H1 (cell line): ENCODE data around the gene USPL1. TPM values are rescaled to one million over a fixed set of nuclear protein-coding genes. Genes with fewer than 3 reads are reported as not detected.

Experiments
- CTCF ChIA-PET: fragments of 300-600 bp; sonication (Branson Sonifier 250); formaldehyde crosslinking; loops from one replicate; lab custom pipeline; 2021; ENCODE audit not compliant: partially characterized antibody; lab: Charles Lee
- POLR2A ChIA-PET: fragments of 300-600 bp; sonication (Branson Sonifier 250); formaldehyde crosslinking; loops from one replicate; lab custom pipeline; 2021; ENCODE audit warnings: inconsistent platforms; ENCODE audit not compliant: partially characterized antibody; lab: Charles Lee
- DNase-seq, 2 experiments: peaks; one replicate each; pipeline versions ENCODE4 v3.0.0 to v3.0.0-alpha.2; 2010 to 2022; ENCODE audit warnings: low spot score in 2 of 2, low read depth in 1 of 2, mixed read lengths in 1 of 2
- FAIRE-seq: peaks from 2 replicates; lab custom pipeline; 2011; peaks lifted over from hg19 to GRCh38; lab: Jason Lieb, UNC
- H2AFZ ChIP-seq: 2 replicates; pipeline ENCODE4 v1.8.1; 2012; ENCODE audit warnings: low read length, inconsistent platforms
- H2AK5ac ChIP-seq: 2 replicates; pipeline ENCODE4 v1.6.1; 2013; ENCODE audit warnings: low read depth, low read length
- H2BK120ac ChIP-seq: replicated peaks from 2 replicates; pipeline ENCODE3; 2013; ENCODE audit warnings: low read depth, low read length, inconsistent platforms
- H2BK12ac ChIP-seq: 2 replicates; pipeline ENCODE4 v1.6.1; 2013; ENCODE audit warnings: low read depth, low read length
- H2BK15ac ChIP-seq: 2 replicates; pipeline ENCODE4 v1.6.1; 2013; ENCODE audit warnings: low read length
- H2BK20ac ChIP-seq: 2 replicates; pipeline ENCODE4 v1.6.1; 2013; ENCODE audit warnings: low read length
- H2BK5ac ChIP-seq: 2 replicates; pipeline ENCODE4 v1.6.1; 2013; ENCODE audit warnings: low read depth, low read length
- H3K14ac ChIP-seq: 2 replicates; pipeline ENCODE4 v1.6.1; 2013; ENCODE audit warnings: inconsistent platforms; ENCODE audit not compliant: insufficient read length
- H3K18ac ChIP-seq: 2 replicates; pipeline ENCODE4 v1.6.1; 2013; ENCODE audit warnings: low read length; ENCODE audit errors: extremely low read depth
- H3K23ac ChIP-seq: 2 replicates; pipeline ENCODE4 v1.6.1; 2013; ENCODE audit warnings: inconsistent platforms; ENCODE audit not compliant: insufficient read length
- H3K23me2 ChIP-seq: 2 replicates; pipeline ENCODE4 v1.6.1; 2013; ENCODE audit warnings: low read depth, low read length
- H3K27ac ChIP-seq: 2 replicates; pipeline ENCODE4 v1.6.1; 2011; ENCODE audit warnings: low read depth, low read length, inconsistent platforms
- H3K27me3 ChIP-seq, 4 experiments: replicated peaks in 1 of 4; 1 replicate in 1 of 4; 2 replicates in 3 of 4; pipeline versions ENCODE4 v1.6.1 to v1.8.1; 2011 to 2013; ENCODE audit warnings: low read length in 3 of 4, mild to moderate bottlenecking in 3 of 4, inconsistent platforms in 2 of 4, mixed read lengths in 2 of 4, moderate library complexity in 1 of 4; ENCODE audit not compliant: control insufficient read depth in 3 of 4, insufficient read depth in 3 of 4; ENCODE audit errors: extremely low read depth in 1 of 4
- H3K36me3 ChIP-seq, 4 experiments: 2 replicates each; pipeline versions ENCODE4 v1.6.1 to v1.8.1; 2011 to 2013; ENCODE audit warnings: mild to moderate bottlenecking in 4 of 4, low read length in 3 of 4, moderate library complexity in 2 of 4, control low read depth in 1 of 4, inconsistent platforms in 1 of 4; ENCODE audit not compliant: insufficient read depth in 4 of 4, control insufficient read depth in 2 of 4
- H3K4ac ChIP-seq: replicated peaks from 2 replicates; pipeline ENCODE3; 2013; ENCODE audit warnings: low read length, low read depth, mixed read lengths, inconsistent platforms; ENCODE audit not compliant: insufficient read length
- H3K4me1 ChIP-seq, 4 experiments: replicated peaks in 1 of 4; 1 replicate in 1 of 4; 2 replicates in 3 of 4; pipeline versions ENCODE4 v1.6.1 to v1.8.1; 2011 to 2013; ENCODE audit warnings: low read length in 3 of 4, inconsistent platforms in 2 of 4, mixed read lengths in 1 of 4; ENCODE audit not compliant: insufficient read depth in 4 of 4, control insufficient read depth in 3 of 4
- H3K4me2 ChIP-seq, 2 experiments: 2 replicates each; pipeline versions ENCODE4 v1.6.1 to v1.8.1; 2011 to 2013; ENCODE audit warnings: low read depth in 2 of 2, low read length in 2 of 2, control low read depth in 1 of 2, inconsistent platforms in 1 of 2, mild to moderate bottlenecking in 1 of 2; ENCODE audit not compliant: insufficient read depth in 1 of 2
- H3K4me3 ChIP-seq, 4 experiments: fragments of 200-600, 300-600 bp in 1 of 4; sonication (generic), shearing (Covaris generic), sonication (Bioruptor Twin) in 1 of 4; 2 replicates each; pipeline versions ENCODE4 v1.5.1 to v1.8.1; 2011 to 2016; ENCODE audit warnings: low read length in 4 of 4, low read depth in 3 of 4, control low read depth in 2 of 4, inconsistent platforms in 2 of 4, mild to moderate bottlenecking in 2 of 4, mixed read lengths in 1 of 4, moderate library complexity in 1 of 4; ENCODE audit not compliant: insufficient read depth in 2 of 4; ENCODE audit errors: extremely low read depth in 1 of 4
- H3K56ac ChIP-seq: replicated peaks from 2 replicates; pipeline ENCODE3; 2013; ENCODE audit warnings: low read depth, mild to moderate bottlenecking, mixed read lengths, low read length, inconsistent platforms; ENCODE audit not compliant: insufficient read length
- H3K79me1 ChIP-seq: 2 replicates; pipeline ENCODE4 v1.6.1; 2013; ENCODE audit warnings: low read depth, low read length, control low read depth
- H3K79me2 ChIP-seq, 2 experiments: 2 replicates each; pipeline versions ENCODE4 v1.6.1 to v1.8.1; 2012 to 2013; ENCODE audit warnings: low read length in 2 of 2, mild to moderate bottlenecking in 2 of 2, inconsistent platforms in 1 of 2; ENCODE audit not compliant: insufficient read depth in 2 of 2, control insufficient read depth in 1 of 2
- H3K9ac ChIP-seq, 4 experiments: replicated peaks in 1 of 4; 1 replicate in 1 of 4; 2 replicates in 3 of 4; pipeline versions ENCODE4 v1.6.1 to v1.8.1; 2011 to 2013; ENCODE audit warnings: low read depth in 3 of 4, low read length in 3 of 4, control low read depth in 2 of 4, mild to moderate bottlenecking in 2 of 4, moderate library complexity in 2 of 4, inconsistent platforms in 1 of 4; ENCODE audit errors: extremely low read depth in 1 of 4
- H3K9me3 ChIP-seq, 2 experiments: 2 replicates each; pipeline versions ENCODE4 v1.6.1 to v1.8.1; 2012 to 2013; ENCODE audit warnings: mild to moderate bottlenecking in 2 of 2, moderate library complexity in 2 of 2, control low read depth in 1 of 2, inconsistent platforms in 1 of 2, low read depth in 1 of 2, low read length in 1 of 2, mixed read lengths in 1 of 2; ENCODE audit not compliant: insufficient read depth in 2 of 2
- H4K20me1 ChIP-seq, 2 experiments: replicated peaks in 1 of 2; 2 replicates each; pipeline versions ENCODE3 to v1.8.1; 2011 to 2013; ENCODE audit warnings: inconsistent platforms in 2 of 2, low read length in 2 of 2, mild to moderate bottlenecking in 1 of 2; ENCODE audit not compliant: insufficient read depth in 2 of 2, control insufficient read depth in 1 of 2
- H4K5ac ChIP-seq: 2 replicates; pipeline ENCODE4 v1.6.1; 2013; ENCODE audit warnings: low read length, low read depth, mixed read lengths, inconsistent platforms; ENCODE audit not compliant: insufficient read length
- H4K8ac ChIP-seq: 2 replicates; pipeline ENCODE4 v1.8.0; 2013; ENCODE audit warnings: mild to moderate bottlenecking, moderate library complexity, low read length, inconsistent platforms; ENCODE audit not compliant: insufficient read depth; ENCODE audit errors: extremely low read depth
- H4K91ac ChIP-seq: replicated peaks from 2 replicates; pipeline ENCODE3; 2013; ENCODE audit warnings: low read length, mixed read lengths, inconsistent platforms; ENCODE audit not compliant: insufficient read length
- CTBP2 ChIP-seq: IDR thresholded peaks from 2 replicates; pipeline ENCODE4 v1.7.0; 2011; ENCODE audit warnings: borderline replicate concordance, mild to moderate bottlenecking, moderate library complexity, mixed read lengths, low read length; ENCODE audit not compliant: insufficient read depth, insufficient read length
- EGR1 ChIP-seq: IDR thresholded peaks from 2 replicates; pipeline ENCODE4 v1.6.1; 2011; ENCODE audit warnings: low read depth, low read length, borderline replicate concordance
- HDAC2 ChIP-seq, 2 experiments: fragments of 300-600 bp in 1 of 2; sonication (generic) in 1 of 2; IDR thresholded peaks; 2 replicates each; pipeline ENCODE4 v1.6.1; 2011 to 2012; ENCODE audit warnings: low read depth in 2 of 2, low read length in 2 of 2, mild to moderate bottlenecking in 2 of 2, moderate library complexity in 2 of 2, borderline replicate concordance in 1 of 2, inconsistent platforms in 1 of 2
- RFX5 ChIP-seq: IDR thresholded peaks from 2 replicates; pipeline ENCODE4 v1.6.1; 2011; ENCODE audit warnings: low read depth, low read length, improper control_type of control experiment, borderline replicate concordance
- RNF2 ChIP-seq: fragments of 200-900, 300-1000 bp; sonication (generic); IDR thresholded peaks from 2 replicates; pipeline ENCODE4 v1.7.1; 2016; ENCODE audit warnings: borderline replicate concordance, low read depth, mild to moderate bottlenecking, antibody characterized with exemption, low read length; ENCODE audit not compliant: poor library complexity, severe bottlenecking; ENCODE audit errors: missing control alignments
- SRF ChIP-seq: IDR thresholded peaks from 2 replicates; pipeline ENCODE4 v1.6.1; 2011; ENCODE audit warnings: mild to moderate bottlenecking, low read depth, low read length, moderate library complexity
- SUZ12 ChIP-seq: fragments of 200-600 bp; sonication (generic); IDR thresholded peaks from 2 replicates; pipeline ENCODE4 v1.6.1; 2012; ENCODE audit warnings: mild to moderate bottlenecking, inconsistent platforms, low read length, moderate library complexity, mixed read lengths
- TAF1 ChIP-seq: IDR thresholded peaks from 2 replicates; pipeline ENCODE4 v1.6.1; 2011; ENCODE audit warnings: mild to moderate bottlenecking, low read depth, low read length
- WGBS, 2 experiments: shearing (Covaris generic) in 1 of 2; methylation state at CpG; one replicate each; pipeline versions ENCODE4 v1.1.6 to v1.1.7; 2013 to 2015; ENCODE audit warnings: low lambda C conversion rate in 2 of 2, mixed read lengths in 2 of 2, inconsistent platforms in 1 of 2, low coverage in 1 of 2, missing lambda C conversion rate in 1 of 2; ENCODE audit not compliant: insufficient replicate concordance in 2 of 2, insufficient coverage in 1 of 2, insufficient read length in 1 of 2; ENCODE audit errors: extremely low coverage in 1 of 2, missing lambda C conversion rate in 1 of 2; 5-methylcytosine and 5-hydroxymethylcytosine counted together
- polyA plus RNA-seq, 7 experiments: library from polyadenylated mRNA; depleted of rRNA in 3 of 7; stranded (reverse) in 5 of 7; unstranded in 2 of 7; fragments of >200 nt in 5 of 7; fragments of 200-250 nt in 2 of 7; gene quantifications; 1 replicate in 5 of 7; 2 replicates in 1 of 7; 4 replicates in 1 of 7; pipeline versions ENCODE4 v1.2.1 to v1.2.3, GENCODE V29; 2011 to 2013; ENCODE audit warnings: missing spikeins in 2 of 7, mixed read lengths in 2 of 7
- total RNA-seq: library from RNA; stranded (reverse); fragmentation: NEBNext Ultra II Directional; extraction: Animal tissue kit (Norgen Biotek cat#: 25700); gene quantifications from 2 replicates; pipeline ENCODE4 v1.2.1, GENCODE V29; 2021
- TF ChIP-seq, protein P1 (sequence below): IDR thresholded peaks from 2 replicates; pipeline ENCODE4 v1.6.1; 2012; ENCODE audit warnings: inconsistent platforms

USPL1 gene
- total and polyA plus RNA-seq, 2 of the 8 experiments (the other 6 are each of a cell fraction or from before 2014, with no cell fraction given): 6.3 to 17.1 TPM

GRCh38 chr13:30698488-30699005, 80.8 kb downstream of the USPL1 start:
- Histone ChIP-seq H3K27me3 (no peaks in the 10 kb centered on the region), H2AFZ (no peak overlapping the region), H3K27ac (no peak overlapping the region), H3K23ac (no peak overlapping the region), H4K8ac (no peak overlapping the region), H3K23me2 (no peaks in the 10 kb centered on the region), H2BK15ac (no peak overlapping the region), H3K56ac (no peak overlapping the region), H4K20me1 (no peaks in the 10 kb centered on the region), H3K79me1 (no peaks in the 10 kb centered on the region), H3K9me3 (no peaks in the 10 kb centered on the region), H2BK20ac (no peak overlapping the region), H3K18ac (no peak overlapping the region), H3K79me2 (no peaks in the 10 kb centered on the region), H2BK120ac (no peak overlapping the region), H3K14ac (no peak overlapping the region), H2BK5ac (no peak overlapping the region), H3K4me2 (no peak overlapping the region), H4K91ac (no peak overlapping the region), H3K36me3 (no peaks in the 10 kb centered on the region), H2BK12ac (no peak overlapping the region), H3K4me3 (no peak overlapping the region), H3K4me1 (peaks cover 0 to 5% (median 0%) of the 10 kb centered on the region in 4 experiments; a peak in 3 of 7 replicates), H2AK5ac (no peak overlapping the region), H4K5ac (no peak overlapping the region), H3K9ac (no peak overlapping the region), H3K4ac (no peak overlapping the region)
- 86% methylated on average over 15 of the region's 15 CpGs; no CpG with 5 or more reads in 1 of the 2 experiments for WGBS, 2 experiments
- DNase-seq: no peak
- no peak for FAIRE-seq
- ChIA-PET POLR2A (no interaction called here), CTCF (interaction anchor here (1.5 kb wide), 1 partner anchor 40 kb away, joined by 3 read pairs; no protein-coding TSS in a partner anchor)
- no peak for TF ChIP-seq CTBP2
- TF ChIP-seq SUZ12: no peak
- TF ChIP-seq RNF2: no peak
- TF ChIP-seq TAF1: no peak
- no peak for TF ChIP-seq SRF
- TF ChIP-seq HDAC2 (IDR thresholded peaks at IDR 0.05; ENCODE audit: borderline replicate concordance in 1 of 2, low read depth in 2 of 2, low read length in 2 of 2): no peak
- TF ChIP-seq, protein P1, sequence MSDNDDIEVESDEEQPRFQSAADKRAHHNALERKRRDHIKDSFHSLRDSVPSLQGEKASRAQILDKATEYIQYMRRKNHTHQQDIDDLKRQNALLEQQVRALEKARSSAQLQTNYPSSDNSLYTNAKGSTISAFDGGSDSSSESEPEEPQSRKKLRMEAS: no peak
- TF ChIP-seq RFX5: no peak
- TF ChIP-seq EGR1: no peak
